Stimulated activated CD4-positive, alpha-beta T cell treated with anti-CD3 and anti-CD28 coated beads, TNF-alpha, amount 100 ng/mL, for 1 hour (primary cell): ENCODE measurements around the gene CDC42EP1.
A peak's percentile ranks its signal among the peaks of the same experiment; 100 is the strongest.
"Not testable (repeated sequence)": the region's sequence is repeated elsewhere in the genome, so short reads cannot be mapped to it uniquely, and the experiment has no call there.

Source experiments
- DNase-seq, 3 donors: peaks; one replicate each; pipeline ENCODE4 v3.0.0-alpha.2; 2020; ENCODE audit warnings: low read depth in 3 of 3, low spot score in 1 of 3

The CDC42EP1 gene

GRCh38 chr22:37578002-37578401 lies 17.7 kb downstream of the CDC42EP1 start:
- no peak for DNase-seq

DNA sequence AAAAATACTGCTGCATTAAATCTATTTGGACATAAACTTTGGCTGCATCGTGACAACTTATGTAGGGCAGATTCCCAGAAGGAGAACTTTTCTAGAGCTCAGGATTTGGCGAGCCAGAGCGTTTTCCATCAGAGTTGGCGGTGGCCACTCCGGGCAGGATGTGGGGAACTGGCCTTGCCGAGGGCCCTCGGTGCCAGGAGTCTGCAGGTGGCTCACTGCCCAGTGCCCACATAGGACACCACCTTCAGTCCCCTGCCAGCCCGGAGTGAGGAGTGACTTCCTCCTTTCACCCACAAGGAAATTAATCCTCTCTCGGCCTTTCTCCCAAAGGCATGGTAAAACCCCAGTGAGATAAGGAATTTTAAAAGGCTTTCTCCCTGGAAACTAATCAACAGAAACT lies 21.2 kb downstream of the CDC42EP1 start:
- no peak for DNase-seq

DNA sequence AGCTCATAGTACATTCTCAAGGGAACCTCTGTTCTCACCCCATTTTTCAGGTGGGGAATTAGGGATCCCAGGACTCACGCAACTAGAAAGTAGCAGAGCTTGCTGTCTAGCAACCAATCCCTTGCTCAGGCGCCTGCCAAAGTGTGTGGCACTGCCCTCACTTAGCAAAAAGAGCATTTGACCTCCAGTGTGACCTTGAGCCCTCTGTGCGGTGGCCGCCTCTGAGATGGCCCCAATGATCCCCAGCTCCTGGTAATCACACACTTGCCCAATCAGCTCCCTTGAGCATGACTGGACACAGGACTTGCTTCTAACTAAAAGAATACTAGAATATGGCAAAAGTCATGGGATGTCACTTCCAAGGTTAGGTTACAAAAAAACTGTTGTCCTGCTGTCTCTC lies 22.2 kb downstream of the CDC42EP1 start:
- no peak for DNase-seq

GRCh38 chr22:37588546-37589215 lies 28.4 kb downstream of the CDC42EP1 start:
- no peak for DNase-seq

DNA sequence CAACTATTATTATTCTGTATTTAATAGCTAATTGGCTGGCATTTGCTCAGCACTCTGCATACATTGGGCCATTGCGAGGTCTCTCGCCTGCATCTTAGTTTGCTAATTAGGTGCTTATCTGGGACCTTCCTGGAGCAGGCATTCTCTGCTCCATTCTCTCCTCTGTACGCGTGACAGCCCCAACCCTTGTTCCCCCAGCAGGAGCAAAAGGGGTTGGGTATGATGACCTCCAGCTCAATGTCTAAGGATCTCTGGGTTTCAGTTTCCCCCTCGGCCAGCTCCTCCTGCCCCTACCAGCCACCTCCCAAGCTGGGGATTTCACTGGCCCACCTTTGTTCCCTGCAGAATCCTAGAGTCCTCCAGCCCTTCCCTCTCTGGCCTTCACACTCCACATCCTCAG lies 29.4 kb downstream of the CDC42EP1 start:
- no peak for DNase-seq

GRCh38 chr22:37591081-37591480 lies 30.8 kb downstream of the CDC42EP1 start:
- not testable (repeated sequence) for DNase-seq

DNA sequence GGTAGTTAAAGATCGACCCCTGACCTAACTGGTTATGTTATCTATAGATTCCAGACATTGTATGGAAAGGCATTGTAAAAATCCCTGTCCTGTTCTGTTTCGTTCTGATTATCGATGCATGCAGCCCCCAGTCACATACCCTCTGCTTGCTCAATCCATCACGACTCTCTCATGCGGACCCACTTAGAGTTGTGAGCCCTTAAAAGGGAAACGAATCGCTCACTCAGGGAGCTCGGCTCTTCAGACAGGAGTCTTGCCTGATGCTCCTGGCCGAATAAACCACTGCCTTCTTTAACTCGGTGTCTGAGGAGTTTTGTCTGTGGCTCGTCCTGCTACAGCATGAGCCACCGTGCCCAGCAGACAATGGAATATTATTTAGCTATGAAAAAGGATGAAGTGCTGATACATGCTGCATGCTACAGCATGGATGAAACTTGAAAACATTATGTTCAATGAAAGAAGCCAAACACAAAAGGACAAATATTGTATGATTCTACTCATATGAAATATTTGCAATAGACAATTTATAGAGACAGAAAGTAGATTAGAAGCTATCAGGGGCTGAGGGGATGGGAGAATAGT lies 31.6 kb downstream of the CDC42EP1 start:
- no peak for DNase-seq

DNA sequence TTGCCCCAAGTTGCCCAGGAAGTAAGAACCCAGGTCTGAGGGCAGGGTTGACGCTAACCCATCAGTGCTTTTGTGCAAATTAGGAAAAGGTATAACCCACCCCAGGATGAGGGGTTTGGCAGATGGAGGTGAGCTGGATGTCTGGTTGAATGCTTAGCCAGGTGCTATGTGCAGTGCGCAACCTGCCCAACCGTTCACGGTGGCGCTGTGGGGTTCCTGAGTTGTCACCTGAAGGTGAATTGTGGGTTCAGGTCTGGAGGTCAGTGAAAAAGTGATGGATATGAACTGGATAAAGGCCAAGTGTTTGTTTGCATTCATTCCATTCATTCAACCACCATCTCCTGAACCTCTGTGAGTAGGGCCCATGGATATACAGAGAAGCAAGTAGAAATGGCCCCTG lies 34.0 kb downstream of the CDC42EP1 start:
- no peak for DNase-seq

GRCh38 chr22:37599153-37599552 lies 38.9 kb downstream of the CDC42EP1 start:
- DNase-seq, result no peak

- no peak for DNase-seq
These were observed 40.9 kb downstream of the CDC42EP1 start for GRCh38 chr22:37601203-37601539.

DNA sequence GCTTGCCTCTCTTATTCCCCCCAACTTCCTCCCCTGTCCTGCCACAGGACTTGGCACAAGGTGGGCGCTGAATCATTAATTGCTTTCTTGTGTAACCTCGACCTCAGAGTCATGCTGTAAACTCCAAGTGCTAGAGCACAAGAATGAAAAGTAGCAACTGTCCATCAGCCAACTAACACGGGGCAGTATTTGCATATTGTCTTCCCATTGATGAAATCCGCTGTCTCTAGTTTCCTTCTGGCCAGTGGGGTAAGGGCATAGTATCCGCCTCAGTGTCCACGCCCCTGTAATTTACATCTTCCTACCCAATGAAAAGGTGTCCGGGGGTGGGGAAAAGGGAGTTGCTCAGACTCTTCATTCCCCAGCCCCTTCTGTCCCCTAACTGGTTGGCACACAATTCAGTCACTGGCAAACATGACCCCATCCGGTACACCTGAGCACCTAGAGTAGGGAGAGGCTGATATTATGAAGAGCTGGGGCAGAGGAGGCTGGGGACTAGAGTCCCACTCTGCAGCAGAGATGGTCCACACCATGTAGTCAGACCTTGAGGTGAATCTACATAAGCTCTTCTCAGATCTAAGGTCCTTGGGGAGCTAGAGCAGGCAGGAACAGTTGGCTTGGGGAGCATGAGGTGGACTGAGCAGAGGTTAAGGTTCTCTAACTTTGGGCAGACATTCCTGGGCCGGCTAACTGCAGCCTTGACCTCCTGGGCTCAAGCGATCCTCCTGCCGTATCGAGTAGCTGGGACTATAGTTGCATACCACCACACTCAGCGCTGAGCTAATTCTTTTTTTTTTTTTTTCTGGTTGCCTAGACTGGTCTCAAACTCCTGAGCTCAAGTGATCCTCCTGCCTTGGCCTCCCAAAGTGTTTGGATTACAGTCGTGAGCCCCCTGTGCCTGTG lies 41.5 kb downstream of the CDC42EP1 start:
- no peak for DNase-seq

DNA sequence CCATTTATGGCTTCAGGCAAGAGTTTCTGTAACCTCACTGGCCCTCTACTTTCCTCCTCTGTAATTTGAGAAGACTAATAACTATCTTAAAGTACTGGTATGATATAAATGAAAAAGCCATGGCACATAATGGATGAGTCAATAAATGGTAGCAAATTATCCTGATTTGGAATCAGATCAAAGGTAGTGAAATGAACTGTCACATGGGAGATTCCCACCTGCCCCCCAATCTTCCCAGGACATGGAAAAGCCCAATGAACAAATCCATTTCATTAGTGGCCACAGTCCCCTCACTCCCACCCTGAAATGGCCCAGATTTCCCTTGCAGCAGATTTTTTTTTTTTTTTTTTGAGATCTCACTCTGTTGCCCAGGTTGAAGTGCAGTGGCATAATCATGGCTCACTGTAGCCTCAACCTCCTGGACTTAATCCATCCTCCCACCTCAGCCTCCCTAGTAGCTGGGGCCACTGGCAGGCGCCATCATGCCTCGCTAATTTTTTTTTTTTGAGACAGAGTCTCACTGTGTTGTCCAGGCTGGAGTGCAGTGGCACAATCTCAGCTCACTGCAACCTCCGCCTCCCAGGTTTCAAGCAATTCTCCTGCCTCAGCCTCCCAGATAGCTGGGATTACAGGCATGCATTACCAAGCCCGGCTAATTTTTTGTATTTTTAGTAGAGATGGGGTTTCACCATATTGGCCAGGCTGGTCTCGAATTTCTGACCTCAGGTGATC lies 42.4 kb downstream of the CDC42EP1 start:
- not testable (repeated sequence) for DNase-seq

GRCh38 chr22:37604074-37604473 lies 43.8 kb downstream of the CDC42EP1 start:
- DNase-seq, result no peak

DNA sequence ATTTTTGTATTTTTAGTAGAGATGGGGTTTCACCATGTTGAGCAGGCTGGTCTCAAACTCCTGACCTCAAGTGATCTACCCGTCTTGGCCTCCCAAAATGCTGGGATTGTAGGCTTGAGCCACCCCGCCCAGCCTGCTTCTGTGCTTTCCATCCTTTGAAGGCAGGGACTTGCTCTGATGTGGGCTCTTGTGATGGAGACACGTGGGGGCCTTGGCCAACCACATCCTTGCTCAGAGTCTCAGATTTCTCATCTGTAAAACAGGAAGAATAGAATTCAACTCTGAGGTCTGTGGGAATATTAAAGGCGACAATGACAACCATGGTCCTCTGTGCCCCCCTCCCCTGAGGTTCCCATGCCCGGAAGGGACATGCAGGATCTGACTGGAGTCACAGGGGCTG lies 44.6 kb downstream of the CDC42EP1 start:
- peak in 2 of 3 donors; percentile 24 to 26 for DNase-seq

GRCh38 chr22:37607010-37607934 lies 47.0 kb downstream of the CDC42EP1 start:
- peak; percentile 73 to 93 (median 84) for DNase-seq

GRCh38 chr22:37607935-37608476 lies 47.7 kb downstream of the CDC42EP1 start:
- DNase-seq, result no peak

GRCh38 chr22:37608477-37609239 lies 48.4 kb downstream of the CDC42EP1 start, which contains the start of gene GGA1:
TSS of gene GGA1 (plus strand) at chr22:37608834. CDS start at chr22:37608861, 27 bp downstream.
- peak; percentile 87 to 94 (median 91) for DNase-seq

DNA sequence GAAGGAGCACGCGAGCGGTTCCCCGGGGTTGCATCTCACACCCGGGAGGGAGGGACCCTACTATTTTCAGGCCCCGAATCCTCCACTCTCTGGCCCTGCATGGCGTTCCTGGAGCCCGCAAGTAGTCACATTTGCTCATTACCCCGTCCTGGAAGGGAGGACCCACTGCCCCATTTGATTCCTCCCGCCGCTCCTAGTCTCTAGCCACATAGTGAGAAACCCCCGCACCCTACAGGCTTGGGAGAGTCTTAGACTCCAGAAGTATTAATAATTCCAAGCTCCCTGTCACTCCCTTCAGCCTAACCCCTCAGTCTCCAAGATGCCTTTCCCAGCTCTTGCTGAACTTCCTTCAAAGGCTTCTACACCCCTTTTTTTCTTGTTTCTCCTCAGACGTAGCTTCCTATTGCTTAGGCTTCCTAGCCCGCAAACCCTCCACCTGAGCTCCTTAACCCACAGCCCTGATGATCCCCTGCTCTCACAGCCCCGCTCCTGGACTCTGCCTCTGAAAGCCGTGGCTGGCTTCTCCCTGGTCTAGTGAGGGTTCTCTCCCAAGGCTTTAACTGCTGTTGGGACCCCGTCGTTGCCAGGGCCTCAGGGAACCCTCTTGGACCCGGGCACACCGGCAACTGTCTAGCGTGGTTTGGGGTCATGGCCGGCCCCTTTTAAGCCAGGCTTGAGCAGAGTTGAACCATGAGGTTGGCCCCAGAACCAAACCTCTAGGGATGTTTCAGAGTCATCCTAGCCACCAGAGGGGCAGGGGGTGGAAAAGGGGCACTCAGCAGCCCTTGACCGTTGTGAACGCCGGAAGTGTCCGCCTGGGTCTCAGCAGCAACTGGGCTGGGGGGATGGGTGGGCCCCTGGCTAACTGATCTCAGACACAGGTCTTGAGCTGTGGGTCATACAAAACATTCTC lies 49.2 kb downstream of the CDC42EP1 start:
- DNase-seq, result no peak
